Kasumi-1 (cell line): Measurements from ENCODE around the gene NCOR1.
A peak's percentile ranks its signal among the peaks of the same experiment; 100 is the strongest.

Experiments
- DNase-seq, 2 experiments: peaks; one replicate each; lab custom pipeline; 2025; lab: John Stamatoyannopoulos, UW

The NCOR1 gene

DNA sequence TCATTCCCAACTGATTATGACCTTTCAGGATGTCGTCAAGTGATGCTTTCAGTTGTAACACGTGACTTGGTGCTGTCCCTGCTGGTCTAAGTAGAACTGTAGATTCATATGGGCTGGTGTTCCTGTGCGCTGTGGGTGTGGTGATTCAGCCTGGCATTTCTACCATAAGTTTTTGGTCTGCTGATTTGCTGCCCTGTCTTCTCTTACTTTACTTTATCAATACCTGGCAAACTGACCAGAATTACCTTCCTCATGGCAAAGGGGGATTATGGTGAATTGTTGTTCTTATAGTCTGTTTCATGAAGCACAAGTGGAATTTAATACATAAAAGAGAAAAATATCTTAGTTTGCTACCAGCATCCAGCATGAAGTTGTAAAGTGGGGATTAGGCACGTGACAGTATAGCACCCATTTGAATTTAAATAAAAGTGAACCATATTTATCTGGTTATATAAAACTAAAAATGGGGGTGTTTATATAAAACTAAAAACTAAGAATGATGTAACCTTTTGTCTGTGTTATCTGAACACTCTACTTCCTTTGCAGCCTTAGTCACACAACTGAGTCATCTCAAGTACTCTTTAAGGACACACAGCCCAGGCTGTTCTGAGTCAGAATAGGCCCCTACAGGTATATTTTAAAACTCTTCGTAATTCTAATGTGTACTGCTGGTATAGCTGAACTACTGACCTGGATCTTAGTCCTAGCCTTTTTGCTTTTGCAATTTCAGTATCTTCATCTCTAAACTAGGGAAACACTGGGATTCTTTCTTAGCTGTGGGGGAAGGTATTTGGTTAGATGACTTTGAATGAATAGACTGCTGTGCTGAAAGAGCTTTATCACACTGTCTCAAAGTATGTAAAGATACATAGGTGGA is 187.4 kb downstream of the NCOR1 start:
- peak; percentile 29 to 33 for DNase-seq

DNA sequence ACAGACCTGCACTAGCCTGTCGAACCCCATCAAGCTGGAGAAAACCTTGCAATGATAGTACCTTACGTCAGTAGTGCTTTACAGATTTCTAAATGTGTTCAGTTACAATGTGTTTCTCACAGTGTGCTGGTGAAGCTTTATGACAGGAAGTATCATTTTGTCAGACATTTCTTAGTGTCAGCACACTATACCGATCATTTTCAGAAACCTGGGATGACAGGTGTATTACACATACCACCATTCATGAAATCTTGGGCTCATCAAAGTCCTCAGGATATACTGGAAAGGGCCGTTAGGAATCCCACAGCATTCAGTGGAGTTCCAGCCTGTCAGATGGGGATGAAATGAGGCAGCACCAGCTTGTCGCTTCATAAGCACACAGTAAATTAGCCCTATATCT is 188.4 kb downstream of the NCOR1 start:
- DNase-seq = no peak

DNA sequence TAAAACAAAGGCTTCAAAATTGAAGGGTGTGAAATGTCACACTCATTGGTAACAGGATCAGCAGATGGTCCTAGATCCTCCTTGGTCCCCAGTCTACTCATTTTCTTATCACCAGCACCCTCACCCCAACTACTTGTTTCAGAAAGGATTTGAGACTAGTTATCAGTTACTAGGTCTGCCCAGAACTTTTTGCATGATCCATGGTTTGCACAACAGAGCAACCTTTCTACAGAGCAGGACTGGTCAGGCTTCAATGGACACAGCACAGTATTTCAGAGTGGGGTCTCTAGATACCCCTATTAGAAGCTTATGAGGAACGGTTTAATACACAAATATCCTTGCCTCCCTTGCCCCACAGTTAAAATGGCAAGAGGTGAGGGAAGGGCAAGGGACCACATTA is 190.1 kb downstream of the NCOR1 start:
- DNase-seq = no peak

- DNase-seq = no peak
Observed at GRCh38 chr17:16023881-16024280, 191.5 kb downstream of the NCOR1 start.

DNA sequence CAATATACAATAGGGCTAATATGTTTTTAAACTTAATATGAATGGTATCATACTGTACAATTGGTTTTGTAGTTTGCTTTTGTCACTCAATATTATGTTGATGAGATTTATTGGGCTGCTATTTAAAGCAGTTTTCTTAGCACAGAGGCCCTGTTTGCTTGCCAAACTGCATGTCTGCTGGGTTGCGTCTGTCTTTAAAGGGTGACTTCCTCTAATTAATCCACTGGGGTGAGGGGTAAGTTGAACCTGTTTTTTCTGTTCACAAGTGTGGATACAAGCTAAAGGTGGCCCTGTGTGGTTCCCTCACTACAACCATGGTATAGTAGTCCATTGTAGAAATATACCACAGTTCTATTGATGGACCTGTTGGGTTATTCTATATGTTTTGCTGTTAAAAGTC is 196.0 kb downstream of the NCOR1 start:
- no peak for DNase-seq

DNA sequence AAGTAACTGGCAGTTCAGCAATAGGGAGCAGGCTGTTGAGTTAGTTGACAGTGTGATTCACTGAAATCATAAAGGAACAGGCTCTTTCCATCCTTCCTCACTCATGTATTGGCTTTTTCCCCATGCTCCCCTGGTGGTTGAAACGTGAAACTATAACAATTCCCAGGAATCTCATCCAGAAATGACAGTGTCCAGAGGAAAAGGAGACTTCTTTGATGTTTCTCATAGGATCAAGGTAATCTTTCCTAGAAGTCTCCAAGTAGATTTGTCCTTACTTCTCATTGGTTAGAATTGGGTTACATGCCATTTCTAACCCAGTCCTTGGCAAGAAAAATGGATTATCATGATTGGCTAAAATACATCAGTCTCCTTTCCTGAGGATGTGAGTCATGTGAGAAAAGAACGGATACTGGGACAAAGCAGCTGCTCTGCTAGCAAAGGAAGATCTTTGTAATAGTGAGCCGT is 201.4 kb downstream of the NCOR1 start:
- DNase-seq = no peak

DNA sequence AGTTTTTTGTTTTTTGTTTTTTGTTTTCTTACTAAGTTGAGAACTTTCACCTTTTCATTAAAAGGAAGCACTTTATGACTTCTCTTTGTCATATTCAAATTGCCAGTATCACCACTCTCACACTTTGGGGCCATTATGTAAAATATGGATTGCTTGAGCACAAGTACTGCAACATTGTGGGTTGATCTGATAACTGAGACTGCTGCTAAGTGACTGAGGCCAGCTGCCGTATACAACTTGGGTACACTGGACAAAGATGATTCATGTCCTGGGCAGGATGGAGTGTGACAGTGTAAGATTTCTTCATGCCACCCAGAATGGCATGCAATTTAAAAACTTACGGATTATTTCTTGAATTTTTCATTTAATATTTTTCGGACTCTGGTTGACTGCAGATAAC is 207.9 kb downstream of the NCOR1 start:
- DNase-seq = no peak

DNA sequence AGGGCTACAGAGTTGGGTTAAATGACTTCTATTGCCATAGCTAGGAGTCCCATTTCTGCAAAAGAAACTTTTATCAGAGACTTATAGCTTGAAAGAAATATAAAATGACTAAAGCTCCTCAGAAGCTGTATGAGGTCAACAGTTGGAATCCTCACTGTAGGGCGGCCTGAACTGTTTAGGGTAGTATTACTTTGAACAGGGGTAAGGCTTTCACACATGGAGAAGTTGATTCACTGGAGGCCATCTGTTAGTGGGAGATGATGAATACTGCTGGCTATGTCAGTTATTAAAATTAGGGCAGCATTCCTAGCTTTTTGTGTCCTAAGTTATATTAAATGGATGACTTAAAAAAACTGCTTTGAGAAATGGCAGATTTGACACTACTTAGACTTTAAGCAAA is 209.7 kb downstream of the NCOR1 start:
- DNase-seq = no peak

DNA sequence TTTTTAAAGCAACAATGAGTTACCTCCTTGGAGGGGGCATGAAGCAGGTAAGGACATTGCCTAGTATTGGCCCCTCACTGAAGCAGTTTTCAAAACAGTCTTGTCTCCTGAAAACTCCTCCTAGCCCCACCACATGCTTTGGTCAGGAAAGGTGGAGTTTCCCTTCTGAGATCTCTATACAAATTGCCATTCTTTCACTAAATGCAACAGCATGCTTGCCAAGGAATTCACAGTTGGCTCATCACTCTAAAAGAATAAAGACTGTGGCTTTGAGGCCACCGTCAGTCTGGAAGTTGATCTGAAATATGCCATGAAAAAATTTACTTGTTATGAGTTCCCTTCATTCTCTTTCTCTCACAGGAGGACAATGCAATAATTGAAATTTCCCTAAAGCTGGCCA is 211.5 kb downstream of the NCOR1 start:
- DNase-seq = no peak

- no peak for DNase-seq
Observed at GRCh38 chr17:16002708-16003260, 212.6 kb downstream of the NCOR1 start.

- no peak for DNase-seq
Observed at GRCh38 chr17:16001226-16001897, 214.0 kb downstream of the NCOR1 start.

- DNase-seq = no peak
Observed at GRCh38 chr17:15999974-16000827, 215.1 kb downstream of the NCOR1 start.

- peak; percentile 61 to 69 for DNase-seq
Observed at GRCh38 chr17:15999141-15999973, 216.0 kb downstream of the NCOR1 start, which contains the start of the genes TTC19 and ZSWIM7. TSS of gene TTC19 (plus strand) at chr17:15999824. CDS start at chr17:15999849, 25 bp downstream. TSS of gene ZSWIM7 (minus strand) at chr17:15999704. CDS start at chr17:15999594, 110 bp downstream.

DNA sequence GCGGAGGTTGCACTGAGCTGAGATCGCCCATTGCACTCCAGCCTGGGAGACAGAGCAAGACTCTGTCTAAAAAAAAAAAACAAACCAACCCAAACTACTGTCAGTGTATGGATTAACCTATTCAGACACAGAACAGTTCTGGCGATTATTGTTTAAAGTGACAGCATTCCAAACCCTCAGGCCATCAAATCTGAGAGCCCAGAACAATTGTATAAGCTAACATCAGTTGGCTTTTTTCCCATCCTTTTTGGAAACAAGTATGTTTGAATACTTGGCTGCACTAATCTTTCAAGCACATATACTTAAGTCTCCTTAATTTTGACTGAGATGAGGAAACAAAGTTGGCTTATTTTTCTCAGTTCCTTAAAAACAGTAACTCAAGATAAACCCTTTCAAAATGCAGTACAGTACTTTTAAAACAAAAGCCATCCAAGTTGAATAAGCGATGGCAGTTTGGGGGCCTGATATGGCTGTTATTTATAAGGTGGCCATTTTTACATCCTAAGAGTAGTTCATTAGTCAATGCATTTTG is 217.2 kb downstream of the NCOR1 start:
- no peak for DNase-seq

DNA sequence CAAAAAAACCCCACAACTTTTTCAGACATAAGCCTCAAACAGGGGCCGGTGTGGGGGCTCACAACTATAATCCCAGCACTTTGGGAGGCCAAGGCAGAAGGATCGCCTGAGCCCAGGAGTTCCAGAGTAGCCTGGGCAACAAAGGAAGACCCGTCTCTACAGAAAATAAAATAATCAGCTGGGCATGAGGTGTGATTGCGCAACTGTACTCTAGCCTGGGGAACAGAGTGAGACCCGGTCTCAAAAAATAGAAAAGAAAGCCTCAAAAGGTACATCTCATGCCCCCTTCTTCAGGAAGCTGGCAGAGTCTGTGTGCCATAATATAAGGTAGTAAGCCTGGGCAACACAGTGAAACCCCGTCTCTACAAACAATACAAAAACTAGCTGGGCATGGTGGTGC is 219.0 kb downstream of the NCOR1 start:
- DNase-seq = no peak

GRCh38 chr17:15981646-15982580 is 233.4 kb downstream of the NCOR1 start:
- no peak for DNase-seq

DNA sequence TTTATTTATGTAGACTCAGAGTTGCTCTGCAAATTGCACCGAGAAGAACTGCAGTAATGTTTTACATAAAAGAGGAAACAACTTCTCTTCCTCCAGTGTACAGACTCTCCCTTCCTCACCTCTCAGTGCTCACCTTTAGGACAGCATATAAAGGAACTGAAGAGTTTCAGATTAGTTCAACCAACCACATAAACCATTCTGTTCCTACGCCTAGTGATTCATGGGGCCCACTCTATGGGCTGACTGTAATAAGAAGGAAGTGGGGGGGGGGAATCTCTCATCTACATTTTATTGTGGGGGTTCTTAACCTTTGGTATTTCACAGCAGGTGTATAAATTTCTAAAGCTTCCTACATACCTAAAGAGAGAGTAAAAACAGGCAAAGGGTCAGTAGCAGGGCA is 234.1 kb downstream of the NCOR1 start:
- DNase-seq = no peak
